GM18519 (cell line): ENCODE results near the gene AMIGO1.

ENCODE experiments used
- ATAC-seq: cut with Tn5 transposase; IDR thresholded peaks from one replicate; pipeline ENCODE4 v1.9.1; 2021; ENCODE audit warnings: mild to moderate bottlenecking, moderate library complexity; ENCODE audit not compliant: unreplicated experiment, low FRiP score

AMIGO1 gene

DNA sequence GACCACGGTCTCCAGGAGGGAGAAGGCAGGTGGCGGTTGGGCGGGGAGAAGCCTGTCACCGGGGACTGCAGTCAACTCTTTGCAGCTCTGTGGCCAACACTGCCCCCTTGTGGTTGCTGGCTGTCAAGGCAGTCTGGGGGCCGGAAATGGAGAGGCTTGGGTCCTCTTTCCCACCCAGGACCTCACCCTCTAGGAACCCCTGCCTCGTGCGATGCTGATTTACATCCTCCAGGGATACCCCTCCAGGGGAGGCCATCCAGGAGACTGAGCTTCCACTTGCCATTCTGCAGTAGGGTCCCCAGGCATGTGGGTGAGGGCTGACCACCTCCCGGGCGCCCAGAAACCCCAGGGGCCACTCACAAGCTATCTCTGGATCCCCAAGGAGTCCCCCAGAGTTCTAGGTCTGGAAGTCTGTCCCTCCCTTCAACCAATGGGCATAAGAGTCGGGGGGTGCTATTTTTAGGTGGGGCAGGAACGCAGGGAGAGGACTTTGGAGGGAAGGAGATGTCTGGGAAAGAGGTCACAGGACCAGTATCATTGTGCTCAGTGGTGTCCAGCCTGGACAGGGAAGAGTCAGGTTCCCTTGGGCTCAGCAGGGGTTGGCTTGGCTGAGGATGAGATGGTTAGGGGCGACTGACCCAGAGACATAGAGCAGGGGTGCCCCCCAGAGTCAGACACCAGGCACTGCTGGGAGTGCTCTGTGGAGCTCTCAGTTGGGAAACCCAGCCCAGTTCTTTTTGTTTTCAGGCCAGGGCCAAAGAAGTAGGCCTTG is 23.0 kb upstream of the AMIGO1 start:
- no peak for ATAC-seq

- no peak for ATAC-seq
Measured at GRCh38 chr1:109531826-109532364, 22.4 kb upstream of the AMIGO1 start.

DNA sequence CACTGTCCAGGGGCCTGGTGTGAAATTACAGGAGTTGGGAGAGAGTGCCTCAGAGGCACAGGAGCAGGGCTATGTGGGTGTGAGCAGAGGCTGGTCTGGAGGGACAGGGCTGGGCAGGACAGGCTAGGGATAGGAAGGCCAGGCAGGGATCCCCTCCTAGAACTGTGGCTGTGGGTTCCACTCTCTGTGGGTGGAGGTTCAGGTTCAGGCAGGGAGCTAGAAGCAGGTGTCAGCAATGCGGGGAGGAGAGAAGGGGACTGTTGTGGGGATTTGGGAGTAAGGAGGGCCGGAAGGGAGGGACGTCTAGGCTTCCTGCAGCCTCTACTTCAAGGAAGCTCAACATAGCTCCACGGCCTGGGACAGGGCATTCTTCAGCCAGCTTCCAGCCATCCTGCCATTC is 21.9 kb upstream of the AMIGO1 start:
- ATAC-seq, result no peak

DNA sequence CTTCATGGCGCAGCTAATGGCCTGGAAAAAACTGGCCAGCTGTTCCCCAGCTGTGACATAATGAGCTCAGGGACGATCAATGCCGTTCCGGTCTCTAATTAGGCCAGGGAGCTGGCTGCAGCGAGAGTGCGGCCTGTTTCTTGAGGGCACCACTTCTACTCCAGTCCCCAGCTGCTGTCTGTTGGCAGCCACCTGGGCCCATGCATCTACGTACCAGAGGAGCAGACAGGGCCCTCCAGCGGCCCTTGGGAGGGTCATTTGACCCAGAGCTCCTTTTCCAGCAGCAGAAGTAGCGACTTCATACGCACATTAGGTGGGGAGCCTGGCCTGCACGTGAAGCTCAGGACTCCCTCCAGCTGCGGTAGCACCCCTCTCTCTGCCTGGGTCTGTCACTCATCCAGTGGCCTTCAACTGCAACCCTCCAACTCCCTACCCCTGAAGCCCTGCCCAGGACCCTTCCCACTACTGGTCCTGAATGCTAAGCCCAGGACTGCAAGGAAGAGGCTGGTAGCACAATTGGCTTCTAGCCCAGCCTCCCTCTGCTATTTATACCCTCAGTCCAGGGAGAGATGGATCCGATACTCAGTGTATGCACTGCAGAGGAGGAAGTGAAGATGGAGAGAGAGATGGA is 21.0 kb upstream of the AMIGO1 start:
- no peak for ATAC-seq

DNA sequence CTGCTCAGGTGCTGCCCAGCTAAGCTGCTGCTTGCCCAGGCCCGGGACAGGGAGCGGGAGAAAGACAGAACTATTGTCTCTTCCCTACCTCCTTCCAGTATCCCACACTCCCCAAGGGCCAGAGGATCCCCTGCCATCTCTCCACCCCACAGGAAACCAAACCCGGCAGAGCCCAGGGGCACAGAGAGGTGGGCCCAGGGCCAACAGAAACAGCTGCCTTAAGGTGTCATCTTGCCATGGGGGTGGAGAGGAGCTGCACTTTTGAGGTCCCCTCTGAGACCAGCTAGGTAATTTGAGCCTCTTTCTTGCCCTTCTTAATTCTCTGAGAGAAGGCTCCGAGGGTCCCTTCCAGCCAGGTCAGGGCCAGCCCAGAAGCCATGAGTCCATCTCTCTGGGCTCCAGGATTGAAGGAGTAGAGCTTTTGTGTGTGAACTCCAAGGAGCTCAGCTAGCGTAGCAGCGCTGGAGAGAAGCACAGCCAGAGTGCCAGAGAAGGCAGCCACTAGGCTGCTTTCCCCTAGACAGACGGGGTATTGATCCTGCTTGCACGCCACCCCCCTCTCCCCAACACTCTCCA is 20.4 kb upstream of the AMIGO1 start:
- ATAC-seq, result no peak

DNA sequence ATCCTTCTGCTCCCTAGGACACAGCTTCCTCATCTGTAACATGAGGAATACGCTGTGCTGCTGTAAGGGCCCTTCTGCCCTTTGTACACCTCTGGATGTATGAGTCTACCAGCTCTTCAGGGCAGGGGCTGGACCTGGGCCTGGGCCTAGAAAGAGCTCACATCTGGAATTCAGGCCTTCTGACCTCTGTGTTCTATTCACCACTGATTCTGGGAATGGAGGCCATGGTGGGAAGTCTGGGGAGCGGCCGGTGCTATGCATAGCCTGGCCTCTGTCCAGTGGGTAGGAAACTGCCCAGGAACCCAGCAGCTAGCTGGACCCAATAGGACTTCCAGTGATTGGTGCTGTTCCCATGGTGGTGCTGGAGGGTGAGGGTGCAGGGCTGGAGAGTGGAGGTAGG is 19.2 kb upstream of the AMIGO1 start:
- no peak for ATAC-seq

DNA sequence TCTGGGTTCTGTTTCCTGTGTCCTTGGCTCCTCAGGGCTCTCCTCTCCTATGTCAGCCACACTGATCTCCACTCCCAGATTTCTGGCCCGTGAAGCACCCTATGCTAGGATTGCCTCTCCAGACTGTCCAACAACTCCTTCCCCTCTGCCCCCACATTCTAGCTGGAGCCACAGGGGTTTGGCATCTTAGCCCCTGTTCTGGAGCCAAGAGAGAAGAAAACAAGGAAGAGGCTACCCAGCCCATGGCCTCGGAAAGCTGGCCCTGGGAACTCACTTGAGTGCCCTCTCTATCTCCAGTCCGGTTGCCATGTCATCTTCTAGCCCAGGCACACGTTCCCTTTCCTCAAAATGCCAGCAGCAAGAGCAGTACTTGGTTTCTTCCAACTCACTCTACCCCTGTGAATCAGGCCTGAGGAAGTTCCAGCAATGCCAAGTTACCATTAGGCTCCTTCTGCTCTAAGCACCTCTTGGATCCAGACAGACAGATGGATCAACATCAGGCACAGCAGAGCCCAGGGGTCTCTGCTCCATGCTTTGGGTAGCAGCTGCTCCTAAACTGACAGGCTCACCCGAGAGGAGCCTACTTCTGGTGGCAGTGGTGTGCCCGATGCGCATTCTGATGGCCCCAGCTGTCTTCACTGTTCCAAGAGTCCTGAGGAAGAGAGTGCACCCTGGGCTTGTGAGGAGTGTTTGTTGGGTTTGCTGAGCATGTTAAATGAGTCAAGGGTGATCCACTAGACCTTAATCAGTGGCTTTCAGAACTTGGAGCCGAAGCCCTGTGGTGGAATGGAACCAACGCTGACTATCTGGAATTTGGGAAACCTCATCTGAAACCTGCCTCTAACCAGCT is 18.5 kb upstream of the AMIGO1 start:
- ATAC-seq, result no peak

DNA sequence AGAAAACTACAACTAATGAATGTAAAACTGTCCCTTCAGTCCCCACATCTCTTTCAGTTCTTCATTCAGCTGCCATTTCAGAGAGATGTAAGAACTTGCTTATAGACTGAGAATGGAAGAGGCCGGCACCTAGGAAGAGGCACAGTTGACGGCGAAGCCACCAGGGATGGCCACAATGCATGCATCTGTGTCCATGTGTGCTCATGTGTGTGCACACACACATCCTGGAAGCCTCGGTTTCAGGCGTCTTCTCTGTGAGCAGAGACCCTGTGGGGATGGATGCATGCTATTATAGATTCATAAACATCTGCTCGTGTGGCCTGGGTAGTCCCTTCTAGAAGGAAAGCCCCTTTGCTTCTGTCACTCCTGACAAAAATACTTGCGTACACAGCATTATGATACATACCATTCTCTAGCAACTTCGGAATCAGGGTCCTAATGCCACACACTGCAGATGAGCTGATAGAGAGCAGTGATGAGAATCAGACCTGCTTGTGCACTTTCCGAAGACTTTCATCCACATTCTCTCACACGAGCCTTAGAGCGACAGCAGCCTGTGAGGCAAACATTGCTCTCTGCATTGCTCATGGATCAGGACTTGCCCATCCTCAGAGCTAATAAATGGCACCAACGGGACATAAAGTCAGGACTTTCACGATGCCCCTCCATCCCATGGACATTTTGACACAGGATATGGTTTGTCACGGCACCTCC is 17.7 kb upstream of the AMIGO1 start:
- ATAC-seq, result peak; percentile 39

DNA sequence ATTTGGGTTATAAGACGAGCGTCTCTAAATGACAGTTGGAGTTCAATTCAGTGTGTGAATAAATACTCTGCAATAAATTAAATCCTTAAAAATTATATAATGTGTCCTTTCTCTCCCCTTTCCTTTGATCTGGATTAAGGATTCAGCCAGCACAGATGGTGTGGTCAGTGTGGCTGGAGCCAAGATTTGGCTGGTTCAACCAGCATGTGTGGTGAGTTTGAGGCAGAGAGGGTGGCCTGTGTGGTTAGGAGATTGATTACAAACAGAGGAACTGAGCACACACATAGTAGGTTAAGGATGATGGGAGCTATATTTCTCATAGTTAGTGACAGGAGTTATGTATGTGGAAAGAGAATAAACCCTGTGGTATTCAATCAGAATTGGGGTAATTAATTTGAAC is 14.2 kb upstream of the AMIGO1 start:
- ATAC-seq, result no peak

GRCh38 chr1:109522026-109522425 is 12.5 kb upstream of the AMIGO1 start:
- ATAC-seq, result no peak

- ATAC-seq, result no peak
Measured at GRCh38 chr1:109521002-109521951, 11.8 kb upstream of the AMIGO1 start.

DNA sequence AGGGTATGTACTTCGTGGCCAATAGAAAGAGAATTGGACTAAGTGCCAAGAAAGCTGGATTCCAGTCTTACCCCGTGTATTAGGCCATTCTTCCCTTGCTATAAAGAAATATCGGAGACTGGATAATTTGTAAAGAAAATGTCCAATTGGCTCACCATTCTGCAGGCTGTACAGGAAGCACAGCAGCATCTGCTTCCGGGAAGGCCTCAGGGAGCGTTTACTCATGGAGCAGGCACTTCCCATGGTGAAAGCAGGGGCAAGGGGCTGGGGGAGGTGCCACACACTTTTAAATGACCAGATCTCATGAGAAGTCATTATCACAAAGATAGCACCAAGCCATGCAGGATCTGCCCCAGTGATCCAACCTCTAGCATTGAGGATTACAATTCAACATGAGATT is 7.8 kb upstream of the AMIGO1 start:
- ATAC-seq, result no peak

DNA sequence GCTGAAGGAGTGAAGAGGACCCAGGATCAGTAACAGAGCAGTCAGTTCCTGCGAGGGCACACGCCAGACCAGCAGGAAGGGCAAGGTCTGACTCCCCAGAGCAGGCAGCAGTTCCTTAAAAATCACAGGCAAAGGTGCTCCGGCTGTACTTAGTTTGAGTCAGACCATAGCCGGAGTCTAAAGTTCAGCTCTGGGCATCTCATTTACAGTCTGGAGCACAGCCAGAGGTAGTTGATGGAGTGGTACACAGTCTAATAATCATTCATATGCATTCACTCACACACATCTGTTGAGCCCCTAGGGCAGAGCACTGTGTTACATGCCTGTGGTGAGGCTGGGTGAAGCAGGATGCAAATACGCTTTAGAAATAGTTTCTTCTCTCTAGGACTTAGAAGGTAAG is 7.3 kb upstream of the AMIGO1 start:
- ATAC-seq, result no peak

DNA sequence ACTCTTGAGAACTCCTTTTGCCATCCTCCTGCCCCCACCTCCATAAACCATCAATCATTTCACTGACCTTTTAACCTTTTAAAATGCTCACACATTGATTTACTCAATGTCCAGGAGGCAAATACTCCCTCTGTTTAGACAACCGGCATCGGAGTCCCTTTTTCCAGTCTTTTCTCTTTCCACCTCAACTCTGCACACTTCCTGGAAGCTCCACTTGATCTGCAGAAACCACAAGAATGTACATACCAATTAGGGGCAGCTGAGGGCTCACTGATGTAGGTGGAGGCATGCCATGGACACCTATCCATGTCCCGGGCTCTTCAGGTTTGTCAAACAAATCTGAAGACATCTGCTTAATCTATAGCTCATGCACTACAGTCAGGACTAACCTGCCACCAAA is 5.3 kb upstream of the AMIGO1 start:
- no peak for ATAC-seq

- ATAC-seq, result no peak
Measured at GRCh38 chr1:109513110-109513710, 3.7 kb upstream of the AMIGO1 start.

GRCh38 chr1:109508873-109509175 is 703 bp downstream of the AMIGO1 start:
- ATAC-seq, result no peak

DNA sequence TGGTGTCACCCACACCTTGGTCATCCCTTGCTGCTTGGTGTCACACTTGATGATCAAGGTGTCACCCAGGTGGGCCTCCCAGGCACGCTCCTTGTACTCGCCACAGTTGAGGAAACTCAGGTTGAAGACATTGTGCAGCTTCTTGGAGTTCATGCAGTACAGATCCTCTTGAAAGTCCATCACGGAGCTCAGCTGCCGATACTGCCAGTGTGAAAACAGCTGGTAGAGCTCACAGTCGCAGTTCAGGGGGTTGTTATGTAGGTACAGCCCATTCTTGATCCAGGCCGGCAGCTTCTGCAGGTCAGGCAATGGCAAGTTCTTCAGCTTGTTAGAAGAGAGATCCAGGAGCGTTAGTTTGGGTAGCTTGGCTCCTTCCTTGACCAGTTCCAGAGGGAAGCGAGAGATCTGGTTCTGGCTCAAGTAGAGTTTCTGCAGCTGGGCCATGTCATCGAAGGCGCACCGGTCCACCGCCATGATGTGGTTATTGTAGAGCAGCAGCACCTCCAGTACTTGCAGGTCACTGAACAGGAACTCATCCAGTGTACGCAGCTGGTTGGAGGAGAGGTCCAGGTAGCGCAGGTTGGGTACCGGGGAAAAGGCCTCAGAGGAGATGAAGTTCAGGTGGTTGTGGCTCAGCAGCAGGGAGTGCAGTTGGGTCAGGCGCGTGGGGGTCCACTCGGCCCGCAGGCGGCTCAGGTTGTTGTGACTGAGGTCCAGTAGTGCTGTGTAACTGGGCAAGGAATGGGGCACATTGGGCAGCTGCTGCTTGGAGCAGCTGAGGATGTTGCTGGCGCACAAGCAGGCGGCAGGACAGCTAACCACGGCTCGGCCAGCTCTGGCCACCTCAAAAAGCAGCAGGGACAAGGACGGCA is 1.3 kb downstream of the AMIGO1 start:
- no peak for ATAC-seq

- no peak for ATAC-seq
Measured at GRCh38 chr1:109504974-109505373, 4.6 kb downstream of the AMIGO1 start.
